ENCODE data around the gene SYNPO.

Gene SYNPO

GRCh38 chr5:150689120-150689519, 48.7 kb downstream of the SYNPO start:
- in situ Hi-C loops (cut with MboI; ENCODE audit: low sequenced_read_pairs): no loop called here

GRCh38 chr5:150690760-150691159, 50.3 kb downstream of the SYNPO start:
- in situ Hi-C loops (cut with MboI; ENCODE audit: low sequenced_read_pairs): no loop called here

GRCh38 chr5:150692276-150692675, 51.8 kb downstream of the SYNPO start:
- in situ Hi-C loops (cut with MboI; ENCODE audit: low sequenced_read_pairs): no loop called here

GRCh38 chr5:150694612-150695011, 54.2 kb downstream of the SYNPO start:
- in situ Hi-C loops (cut with MboI; ENCODE audit: low sequenced_read_pairs): no loop called here

- in situ Hi-C loops (cut with MboI; ENCODE audit: low sequenced_read_pairs): no loop called here
Observed at GRCh38 chr5:150700246-150700593, 59.8 kb downstream of the SYNPO start.

GRCh38 chr5:150700594-150701377, 60.3 kb downstream of the SYNPO start, which contains the start of gene RBM22:
Gene RBM22, minus strand, starts transcription at chr5:150701062. Its CDS starts 77 bp downstream, at chr5:150700985.
- in situ Hi-C loops (cut with MboI; ENCODE audit: low sequenced_read_pairs): no loop called here

- in situ Hi-C loops (cut with MboI; ENCODE audit: low sequenced_read_pairs): no loop called here
Observed at GRCh38 chr5:150703762-150704161, 63.3 kb downstream of the SYNPO start.

GRCh38 chr5:150706776-150707390, 66.4 kb downstream of the SYNPO start:
- in situ Hi-C loops (cut with MboI; ENCODE audit: low sequenced_read_pairs): no loop called here

All from HL-60/S4 treated with phorbol 12-myristate 13-acetate at 8.2 ng/mL for 4 days and 3 days (cell line).